ENCODE data around the gene GARIN3. TPM values are rescaled to one million over a fixed set of nuclear protein-coding genes. Genes with fewer than 3 reads are reported as not detected.
"Not testable (repeated sequence)": the region's sequence is repeated elsewhere in the genome, so short reads cannot be mapped to it uniquely, and the experiment has no call there.

The GARIN3 gene
- total RNA-seq (2014; rRNA removed; shearing (Covaris generic)), result not detected in 2 replicates
- not detected in 2 replicates for polyA plus RNA-seq (2015; cell fraction: cytosol; rRNA removed)
- polyA plus RNA-seq (2015; cell fraction: nucleus; rRNA removed), result not detected in 2 replicates

DNA sequence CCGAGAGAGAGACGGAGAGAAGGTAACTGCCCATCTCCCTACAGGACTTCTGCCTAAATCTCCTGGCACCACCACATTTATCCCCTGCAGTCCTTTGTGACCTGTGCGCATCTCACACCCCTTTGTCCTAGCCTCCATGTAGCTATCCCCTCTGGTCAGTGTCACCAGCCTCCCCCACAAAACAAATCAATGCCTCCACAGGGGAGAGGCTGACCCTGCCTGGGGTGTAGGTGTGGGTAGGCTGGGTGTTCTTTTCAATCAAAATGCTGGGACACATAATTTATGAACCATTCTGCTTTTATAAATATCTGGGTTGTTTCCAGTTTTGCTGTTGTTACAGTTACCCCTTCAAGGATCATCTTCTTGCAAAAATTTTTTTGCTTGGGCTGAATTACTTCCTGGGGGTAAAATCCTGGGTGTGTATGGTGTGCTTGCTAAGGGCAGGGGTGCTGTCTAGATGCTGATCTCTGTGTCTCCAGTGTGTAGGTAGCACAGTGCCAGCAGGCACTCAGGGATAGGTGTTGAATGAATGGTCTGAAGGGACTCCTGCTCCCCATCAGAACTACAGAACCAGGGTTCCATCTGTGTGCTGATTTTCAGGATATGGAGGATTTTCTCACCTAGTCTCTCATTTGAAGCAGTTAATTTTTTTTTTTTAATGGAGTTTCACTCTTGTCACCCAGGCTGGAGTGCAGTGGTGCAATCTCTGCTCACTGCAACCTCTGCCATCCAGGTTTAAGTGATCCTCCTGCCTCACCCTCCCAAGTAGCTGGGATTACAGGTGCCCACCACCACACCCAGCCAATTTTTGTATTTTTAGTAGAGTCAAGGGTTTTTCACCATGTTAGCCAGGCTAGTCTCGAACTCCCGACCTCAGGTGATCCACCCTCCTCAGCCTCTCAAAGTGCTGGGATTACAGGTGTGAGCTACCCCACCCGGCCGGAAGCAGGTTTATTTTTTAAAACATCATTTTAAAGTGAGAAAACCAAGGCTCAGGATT lies at the start of gene GARIN3:
TSS of gene GARIN3 (minus strand) at position 51 of the 1,000 bp plus-strand sequence. CDS start 96 bp downstream, outside the sequence.
- in situ Hi-C loops (cut with HindIII; ENCODE audit: low pct_unique_long_range_greater_than_20kb, low sequenced_read_pairs), result no loop called here
- DNase-seq (ENCODE audit: low read depth, low spot score), result no peak

- in situ Hi-C loops (cut with HindIII; ENCODE audit: low pct_unique_long_range_greater_than_20kb, low sequenced_read_pairs), result no loop called here
- no peak for DNase-seq (ENCODE audit: low read depth, low spot score)
Measured at GRCh38 chr5:157215514-157216167, 49.6 kb upstream of the GARIN3 start.

DNA sequence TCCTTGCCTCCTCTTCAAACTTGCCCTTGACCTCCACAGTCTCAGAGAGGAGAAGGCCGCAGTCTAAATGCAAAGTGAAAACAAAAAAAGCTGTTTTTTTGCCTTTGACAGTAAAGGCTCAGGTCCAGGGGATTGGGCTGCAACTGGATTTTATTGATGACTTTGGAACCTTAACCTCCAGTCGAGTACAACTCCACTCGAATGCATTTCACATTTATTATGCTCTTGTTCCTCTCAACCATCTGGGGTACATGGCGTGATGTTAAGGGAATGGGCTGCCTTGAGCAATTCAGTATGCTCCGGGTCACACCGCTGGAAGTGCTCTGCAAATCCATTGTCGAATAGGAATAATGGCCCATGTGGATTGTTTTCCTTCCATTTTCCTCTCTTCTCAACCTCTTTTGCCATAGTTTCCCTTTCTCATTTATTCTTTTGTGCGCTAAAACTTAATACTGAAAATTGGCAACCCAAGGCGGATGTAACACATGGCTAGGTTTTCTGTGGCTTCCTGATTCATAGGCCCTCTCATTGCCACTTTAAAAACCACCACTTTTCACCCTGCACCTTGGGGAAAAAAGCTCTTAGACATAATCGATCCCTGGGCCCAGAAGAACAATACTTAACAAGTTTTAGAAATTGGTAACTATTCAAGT lies 48.9 kb upstream of the GARIN3 start:
- in situ Hi-C loops (cut with HindIII; ENCODE audit: low pct_unique_long_range_greater_than_20kb, low sequenced_read_pairs), result no loop called here
- no peak for DNase-seq (ENCODE audit: low read depth, low spot score)

- in situ Hi-C loops (cut with HindIII; ENCODE audit: low pct_unique_long_range_greater_than_20kb, low sequenced_read_pairs), result no loop called here
Measured at GRCh38 chr5:157214415-157214814, 48.4 kb upstream of the GARIN3 start.

DNA sequence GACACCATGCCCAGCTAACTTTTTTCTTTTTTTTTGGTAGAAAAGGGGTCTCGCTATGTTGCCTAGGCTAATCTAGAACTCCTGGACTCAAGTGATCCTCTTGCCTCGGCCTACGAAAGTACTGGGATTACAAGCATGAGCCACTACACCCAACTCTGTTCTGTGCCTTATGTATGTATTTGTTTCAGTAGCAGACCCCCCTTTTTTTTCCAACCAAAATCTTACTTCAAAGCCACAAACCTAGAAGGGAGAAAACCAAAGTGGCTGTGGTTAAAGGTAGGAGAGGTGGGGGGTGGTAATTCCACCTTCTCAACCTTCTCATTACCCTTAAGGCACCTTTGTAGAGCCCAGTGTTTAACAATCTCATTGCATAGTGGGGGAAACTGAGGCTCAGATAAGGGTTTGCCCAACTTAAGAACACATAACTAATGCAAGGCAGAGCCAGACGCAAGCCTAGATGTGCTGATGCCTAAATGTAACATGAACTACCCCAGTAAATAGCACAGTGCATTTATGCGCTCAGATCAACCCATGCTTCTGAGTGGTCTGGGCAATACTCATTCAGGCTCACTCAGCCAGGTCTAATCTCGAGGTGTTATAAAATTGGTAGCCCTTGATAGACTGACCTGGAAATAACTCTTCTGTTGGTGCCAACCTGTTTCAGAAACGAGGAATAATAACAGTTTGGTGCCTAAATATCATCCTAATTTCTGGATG lies 47.6 kb upstream of the GARIN3 start:
- in situ Hi-C loops (cut with HindIII; ENCODE audit: low pct_unique_long_range_greater_than_20kb, low sequenced_read_pairs), result no loop called here
- no peak for DNase-seq (ENCODE audit: low read depth, low spot score)

More at GRCh38 chr5:157214415-157214814, 48.4 kb upstream of the GARIN3 start:
- no peak for DNase-seq (ENCODE audit: low read depth, low spot score)

DNA sequence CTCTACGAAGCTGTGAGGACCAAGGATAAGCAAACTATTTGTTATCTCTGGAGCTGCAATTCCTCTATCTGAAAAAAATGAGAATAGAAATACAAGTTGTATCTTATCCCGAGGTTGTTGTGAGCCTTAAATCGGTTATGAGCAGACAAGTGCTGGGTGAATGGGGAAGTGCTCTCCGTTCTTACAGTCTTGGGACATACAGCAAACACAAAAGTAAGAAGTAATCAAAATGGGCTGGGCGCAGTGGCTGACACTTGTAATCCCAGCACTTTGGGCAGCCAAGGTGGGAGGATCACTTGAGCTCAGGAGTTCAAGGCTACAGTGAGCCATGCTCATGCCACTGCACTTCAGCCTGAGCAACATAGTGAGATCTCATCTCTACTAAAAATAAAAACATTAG lies 46.2 kb upstream of the GARIN3 start:
- no peak for DNase-seq (ENCODE audit: low read depth, low spot score)
- in situ Hi-C loops (cut with HindIII; ENCODE audit: low pct_unique_long_range_greater_than_20kb, low sequenced_read_pairs), result no loop called here

GRCh38 chr5:157210652-157211051 lies 44.6 kb upstream of the GARIN3 start:
- DNase-seq (ENCODE audit: low read depth, low spot score); in situ Hi-C loops (cut with HindIII; ENCODE audit: low pct_unique_long_range_greater_than_20kb, low sequenced_read_pairs): not testable (repeated sequence)

GRCh38 chr5:157205708-157206107 lies 39.6 kb upstream of the GARIN3 start:
- in situ Hi-C loops (cut with HindIII; ENCODE audit: low pct_unique_long_range_greater_than_20kb, low sequenced_read_pairs), result no loop called here
- no peak for DNase-seq (ENCODE audit: low read depth, low spot score)

DNA sequence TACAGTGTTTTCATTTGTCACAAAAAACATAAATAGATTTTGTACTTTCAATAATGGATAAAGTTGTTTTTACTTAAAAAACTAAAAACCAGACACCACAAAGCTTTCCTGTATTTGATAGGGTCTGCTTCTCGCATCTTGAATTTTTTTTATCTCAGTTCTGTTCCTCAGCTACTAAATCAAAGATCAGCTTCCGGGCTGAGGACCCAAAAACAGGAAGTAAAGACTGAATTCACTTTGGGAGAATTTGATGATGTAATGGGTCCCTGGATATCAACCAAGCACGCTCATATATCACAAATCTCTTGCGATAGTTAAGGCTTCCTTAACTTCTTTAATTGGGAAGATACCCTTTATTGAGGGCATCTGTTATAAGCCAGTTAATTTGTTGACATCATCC lies 38.7 kb upstream of the GARIN3 start:
- in situ Hi-C loops (cut with HindIII; ENCODE audit: low pct_unique_long_range_greater_than_20kb, low sequenced_read_pairs), result no loop called here
- no peak for DNase-seq (ENCODE audit: low read depth, low spot score)

GRCh38 chr5:157203417-157203816 lies 37.4 kb upstream of the GARIN3 start:
- DNase-seq (ENCODE audit: low read depth, low spot score), result no peak
- in situ Hi-C loops (cut with HindIII; ENCODE audit: low pct_unique_long_range_greater_than_20kb, low sequenced_read_pairs), result no loop called here

DNA sequence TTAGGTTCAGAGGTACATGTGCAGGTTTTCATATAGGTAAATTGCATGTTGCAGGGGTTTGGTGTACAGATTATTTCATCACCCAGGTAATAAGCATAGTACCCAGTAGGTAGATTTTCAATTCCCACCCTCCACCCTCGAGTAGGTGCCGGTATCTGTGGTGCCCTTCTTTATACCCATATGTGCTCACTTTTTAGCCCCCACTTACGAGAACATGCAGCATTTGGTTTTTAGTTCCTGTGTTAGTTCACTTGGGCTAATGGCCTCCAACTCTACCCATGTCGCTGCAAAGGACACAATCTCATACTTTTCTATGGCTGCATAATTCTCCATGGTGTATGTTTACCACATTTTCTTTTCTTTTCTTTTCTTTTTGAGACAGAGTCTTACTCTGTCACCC lies 35.8 kb upstream of the GARIN3 start:
- in situ Hi-C loops (cut with HindIII; ENCODE audit: low pct_unique_long_range_greater_than_20kb, low sequenced_read_pairs), result no loop called here
- DNase-seq (ENCODE audit: low read depth, low spot score), result no peak

DNA sequence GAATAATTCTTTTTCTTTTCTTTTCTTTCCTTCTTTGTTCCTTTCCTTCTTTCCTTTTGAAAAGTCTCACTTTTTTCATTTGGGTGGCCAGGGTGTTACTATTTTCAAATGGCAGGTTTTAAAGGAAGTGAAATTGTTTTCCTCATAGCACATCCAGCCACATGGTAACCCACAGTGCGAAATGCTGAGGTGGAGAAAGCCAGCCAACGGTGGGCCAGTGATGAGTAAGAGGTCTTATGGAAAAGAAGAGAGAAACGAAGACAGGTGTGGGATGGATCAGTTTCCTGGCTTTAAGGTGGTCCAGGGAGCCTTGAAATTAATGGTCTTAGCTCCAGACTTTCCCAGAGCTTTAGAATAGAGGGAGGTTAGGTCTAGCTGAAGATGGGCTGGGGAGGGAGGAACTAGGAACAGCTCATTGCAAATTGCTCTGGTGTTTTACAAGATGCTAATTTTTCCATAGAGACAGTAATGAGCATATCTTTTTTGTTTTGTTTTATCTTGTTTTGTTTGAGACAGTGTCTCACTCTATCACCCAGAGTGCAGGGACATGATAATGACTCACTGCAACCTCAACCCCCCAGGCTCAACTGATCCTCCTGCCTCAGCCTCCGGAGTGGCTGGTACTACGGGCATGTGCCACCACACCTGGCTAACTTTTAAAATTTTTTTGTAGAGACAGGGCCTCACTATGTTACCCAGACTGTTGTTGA lies 32.4 kb upstream of the GARIN3 start:
- in situ Hi-C loops (cut with HindIII; ENCODE audit: low pct_unique_long_range_greater_than_20kb, low sequenced_read_pairs), result no loop called here

GRCh38 chr5:157197086-157197485 lies 31.0 kb upstream of the GARIN3 start:
- in situ Hi-C loops (cut with HindIII; ENCODE audit: low pct_unique_long_range_greater_than_20kb, low sequenced_read_pairs), result no loop called here
- DNase-seq (ENCODE audit: low read depth, low spot score), result no peak

More for the DNA sequence above, 32.4 kb upstream of the GARIN3 start:
- DNase-seq (ENCODE audit: low read depth, low spot score), result no peak

DNA sequence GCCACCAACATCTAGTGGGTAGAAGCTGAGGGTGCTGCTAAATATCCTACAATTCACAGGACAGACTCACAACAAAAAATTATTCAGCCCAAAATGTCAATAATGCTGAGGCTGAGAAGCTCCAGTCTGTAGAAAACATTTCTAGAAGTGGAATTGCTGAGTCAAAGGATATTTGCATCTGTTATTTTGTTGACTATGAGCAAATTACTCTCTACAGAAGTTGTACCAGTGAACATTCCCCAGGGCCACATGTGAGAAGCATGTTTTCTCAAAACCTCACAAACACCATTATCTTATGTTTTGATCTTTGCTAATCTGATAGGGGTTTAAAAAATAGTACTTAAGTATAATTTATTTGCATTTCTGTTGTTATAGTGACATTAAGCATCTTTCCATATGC lies 30.0 kb upstream of the GARIN3 start:
- in situ Hi-C loops (cut with HindIII; ENCODE audit: low pct_unique_long_range_greater_than_20kb, low sequenced_read_pairs), result no loop called here
- no peak for DNase-seq (ENCODE audit: low read depth, low spot score)

DNA sequence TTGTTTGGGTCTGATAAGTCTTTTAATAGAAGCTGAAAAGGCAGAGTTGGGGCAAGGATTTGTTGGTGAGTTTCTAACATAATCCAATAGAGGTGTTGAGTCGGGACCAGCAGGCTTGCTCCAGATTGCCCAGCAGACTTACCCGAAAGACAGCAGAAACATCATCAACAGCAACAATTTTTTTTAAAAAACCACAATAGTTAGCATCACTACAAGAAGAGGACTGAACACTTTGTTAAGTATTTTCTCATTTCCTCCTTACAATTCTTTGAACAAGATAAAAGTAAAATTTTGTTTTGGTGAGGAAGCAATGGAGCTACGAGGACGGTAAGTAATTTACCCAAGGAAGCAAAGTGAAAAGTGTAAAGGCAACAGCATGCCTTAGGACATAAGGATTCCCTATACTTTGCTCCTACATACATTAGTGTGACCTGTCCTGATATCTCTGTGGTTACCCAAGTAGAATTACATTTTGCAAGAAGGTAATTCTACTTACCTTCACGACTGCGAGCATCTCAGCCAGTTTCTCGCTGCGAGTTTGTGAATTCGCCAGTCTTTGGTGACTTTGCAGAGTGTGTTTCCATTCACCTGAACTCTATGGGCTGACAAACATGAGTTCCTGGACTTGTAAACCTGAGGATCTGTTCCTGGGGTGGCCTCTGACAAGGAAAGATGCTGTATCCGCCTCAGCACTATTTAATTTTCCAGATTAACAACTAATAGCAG lies 27.8 kb upstream of the GARIN3 start:
- in situ Hi-C loops (cut with HindIII; ENCODE audit: low pct_unique_long_range_greater_than_20kb, low sequenced_read_pairs), result no loop called here
- DNase-seq (ENCODE audit: low read depth, low spot score), result no peak

DNA sequence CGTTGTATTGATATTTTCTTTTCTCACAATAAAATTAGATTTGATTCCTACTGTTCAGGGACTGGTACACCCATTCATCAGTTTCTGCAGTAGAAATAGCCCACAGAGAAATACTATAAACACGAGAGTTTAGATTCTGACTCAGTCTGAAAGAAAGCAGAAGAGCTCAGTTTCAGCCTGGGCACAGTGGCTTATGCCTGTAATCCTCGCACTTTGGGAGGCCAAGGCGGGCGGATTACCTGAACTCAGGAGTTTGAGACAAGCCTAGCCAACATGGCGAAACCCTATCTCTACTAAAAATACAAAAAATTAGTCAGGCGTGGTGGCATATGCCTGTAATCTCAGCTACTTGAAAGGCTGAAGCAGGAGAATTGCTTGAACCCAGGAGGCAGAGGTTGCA lies 23.2 kb upstream of the GARIN3 start:
- no peak for DNase-seq (ENCODE audit: low read depth, low spot score)
- in situ Hi-C loops (cut with HindIII; ENCODE audit: low pct_unique_long_range_greater_than_20kb, low sequenced_read_pairs), result no loop called here
